Lower leg skin (tissue), 4 donors: ENCODE measurements around the gene PRSS21. TPM values are rescaled to one million over a fixed set of nuclear protein-coding genes. Genes with fewer than 3 reads are reported as not detected.

Experiments used
- DNase-seq, 2 donors: peaks; one replicate each; pipeline ENCODE4 v3.0.0-alpha.2; 2019; ENCODE audit warnings: low spot score in 2 of 2
- H3K4me3 ChIP-seq: fragments of 200-600 bp; sonication (generic); 2 replicates; pipeline ENCODE4 v1.5.1; 2017; ENCODE audit warnings: mild to moderate bottlenecking, low read depth; ENCODE audit not compliant: poor library complexity, severe bottlenecking
- CTCF ChIP-seq, 3 donors: fragments of 450-650 bp; IDR thresholded peaks; one replicate each; pipeline ENCODE4 v1.5.1; 2016; ENCODE audit warnings: antibody characterized with exemption in 3 of 3, mild to moderate bottlenecking in 3 of 3, moderate library complexity in 2 of 3
- POLR2A ChIP-seq, 2 donors: fragments of 450-650 bp; IDR thresholded peaks; one replicate each; pipeline ENCODE4 v1.6.1; 2016 to 2017; ENCODE audit warnings: antibody characterized with exemption in 2 of 2, mild to moderate bottlenecking in 1 of 2, moderate library complexity in 1 of 2
- WGBS, 2 donors: methylation state at CpG; one replicate each; pipeline ENCODE4 v1.1.5; 2018; 5-methylcytosine and 5-hydroxymethylcytosine counted together
- intact Hi-C: fragments of 100-400 bp; cut with DNase I; formaldehyde crosslinking; loops from one replicate; pipeline ENCODE4 v1.15.0; 2023; ENCODE audit warnings: low total_unique reads
- total RNA-seq, 4 donors: library from RNA; depleted of rRNA; stranded (reverse); fragments of >200 nt; gene quantifications; one replicate each; pipeline ENCODE4 v1.1.0, GENCODE V29; 2016

PRSS21 gene
- total RNA-seq, 4 donors from 2014 or later, result 0.63 TPM; not detected in 3

DNA sequence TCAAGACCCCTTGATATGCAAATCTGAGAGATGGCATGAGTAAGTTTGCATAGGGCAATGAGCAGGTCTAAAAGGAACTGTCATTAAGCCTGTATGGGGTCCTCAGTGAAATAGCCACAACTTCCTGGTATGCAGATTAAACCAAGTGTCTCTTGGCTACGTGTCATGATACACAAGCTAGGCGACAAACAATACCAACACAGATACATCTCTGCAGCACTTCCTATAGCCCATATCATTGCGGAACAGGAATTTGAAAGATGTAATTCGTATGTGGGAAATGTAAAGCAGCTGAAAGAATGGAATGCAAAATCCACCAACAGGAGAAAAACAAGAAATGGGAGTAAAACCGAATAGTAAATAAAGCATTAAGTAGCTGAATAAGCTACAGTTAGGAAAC, 28.1 kb downstream of the PRSS21 start:
- 75 to 77% methylated on average over 5 of the region's 5 CpGs for WGBS, 2 donors
- DNase-seq, result no peak
- intact Hi-C loops, result no loop called here

DNA sequence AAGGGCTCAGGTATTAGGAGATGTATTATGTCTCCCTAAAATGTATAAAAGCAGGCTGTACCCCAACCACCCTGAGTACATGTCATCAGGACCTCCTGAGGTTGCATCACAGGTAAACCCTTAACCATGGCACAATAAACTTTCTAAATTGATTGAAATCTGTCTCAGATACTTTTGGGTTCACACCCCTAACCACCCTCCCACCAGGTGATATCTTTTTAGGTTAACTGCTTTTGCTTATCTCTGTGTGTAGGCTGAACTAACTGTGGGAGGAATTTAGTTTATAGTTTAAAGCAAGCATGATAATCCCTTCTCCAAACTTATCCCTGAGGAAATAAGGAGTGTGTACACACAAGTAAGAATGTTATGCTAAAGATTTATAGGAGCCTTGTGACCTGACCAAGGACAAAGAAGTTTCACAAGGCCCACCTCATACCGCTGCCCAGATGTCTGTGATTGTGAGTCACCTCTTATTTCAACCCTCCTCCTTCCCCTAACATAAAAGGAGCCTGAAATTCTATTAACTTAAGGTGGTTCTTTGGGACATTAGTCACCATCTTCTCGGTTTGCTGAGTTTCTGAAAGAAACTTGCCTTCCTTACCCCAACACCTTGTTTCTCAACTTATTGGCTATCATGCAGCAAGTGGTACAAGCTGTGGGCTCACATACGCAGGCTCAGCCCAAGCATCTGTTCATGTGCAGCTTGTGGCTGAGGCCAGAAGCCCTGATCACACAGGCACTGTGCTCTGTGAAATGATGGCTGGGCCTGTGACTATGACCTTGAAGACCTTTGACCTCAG, 29.7 kb downstream of the PRSS21 start:
- TF ChIP-seq POLR2A (IDR thresholded peaks at IDR 0.05) (no peak), CTCF (IDR thresholded peaks at IDR 0.05) (no peak)
- DNase-seq, result no peak
- no peak overlapping the region for H3K4me3 ChIP-seq
- 48 to 58% methylated on average over 3 of the region's 3 CpGs for WGBS, 2 donors
- intact Hi-C loops, result no loop called here

More for the DNA sequence above, 28.1 kb downstream of the PRSS21 start:
- no peak for TF ChIP-seq POLR2A (IDR thresholded peaks at IDR 0.05)
- TF ChIP-seq CTCF (IDR thresholded peaks at IDR 0.05), result no peak
- no peak overlapping the region for H3K4me3 ChIP-seq

DNA sequence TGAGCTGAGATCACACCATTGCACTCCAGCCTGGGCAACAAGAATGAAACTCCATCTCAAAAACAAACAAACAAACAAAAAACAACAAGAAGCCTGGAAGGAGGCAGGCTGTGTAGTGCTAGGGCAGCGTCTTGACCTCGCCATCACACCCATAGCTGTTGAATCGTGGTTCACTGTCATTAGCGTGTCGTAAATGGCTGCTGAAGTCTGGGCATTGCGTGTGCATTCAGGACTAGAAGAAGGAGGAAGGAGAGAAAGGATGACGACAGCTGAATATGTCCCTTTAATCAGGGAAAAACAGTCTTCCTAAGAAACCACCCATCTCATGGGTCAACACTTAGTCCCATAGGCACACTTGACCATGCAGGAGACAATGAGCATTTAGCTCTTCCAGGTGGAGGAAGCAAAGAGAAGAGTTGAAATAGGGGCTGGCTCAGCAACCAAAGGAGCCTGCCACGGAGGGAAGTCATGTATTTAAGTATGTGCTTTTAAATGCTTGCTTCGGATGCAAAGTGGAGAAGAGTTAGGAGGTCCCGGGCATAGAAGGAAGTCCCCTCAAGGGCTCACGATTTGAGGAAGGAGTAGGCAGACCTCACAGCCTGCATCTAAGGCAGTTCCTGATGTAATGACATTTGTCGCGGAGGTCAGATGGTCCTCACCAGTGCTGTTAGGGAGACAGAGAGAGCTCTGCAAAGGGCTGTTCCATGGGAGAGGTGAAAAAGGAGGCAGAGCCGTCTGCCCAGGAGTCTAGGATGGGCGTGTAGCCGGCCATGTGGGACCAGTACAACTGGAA, 32.1 kb downstream of the PRSS21 start:
- TF ChIP-seq CTCF (IDR thresholded peaks at IDR 0.05) (no peak), POLR2A (IDR thresholded peaks at IDR 0.05) (no peak)
- intact Hi-C loops, result no loop called here
- DNase-seq, result no peak
- WGBS, 2 donors, result 75 to 82% methylated on average over 16 of the region's 16 CpGs
- no peak overlapping the region for H3K4me3 ChIP-seq

DNA sequence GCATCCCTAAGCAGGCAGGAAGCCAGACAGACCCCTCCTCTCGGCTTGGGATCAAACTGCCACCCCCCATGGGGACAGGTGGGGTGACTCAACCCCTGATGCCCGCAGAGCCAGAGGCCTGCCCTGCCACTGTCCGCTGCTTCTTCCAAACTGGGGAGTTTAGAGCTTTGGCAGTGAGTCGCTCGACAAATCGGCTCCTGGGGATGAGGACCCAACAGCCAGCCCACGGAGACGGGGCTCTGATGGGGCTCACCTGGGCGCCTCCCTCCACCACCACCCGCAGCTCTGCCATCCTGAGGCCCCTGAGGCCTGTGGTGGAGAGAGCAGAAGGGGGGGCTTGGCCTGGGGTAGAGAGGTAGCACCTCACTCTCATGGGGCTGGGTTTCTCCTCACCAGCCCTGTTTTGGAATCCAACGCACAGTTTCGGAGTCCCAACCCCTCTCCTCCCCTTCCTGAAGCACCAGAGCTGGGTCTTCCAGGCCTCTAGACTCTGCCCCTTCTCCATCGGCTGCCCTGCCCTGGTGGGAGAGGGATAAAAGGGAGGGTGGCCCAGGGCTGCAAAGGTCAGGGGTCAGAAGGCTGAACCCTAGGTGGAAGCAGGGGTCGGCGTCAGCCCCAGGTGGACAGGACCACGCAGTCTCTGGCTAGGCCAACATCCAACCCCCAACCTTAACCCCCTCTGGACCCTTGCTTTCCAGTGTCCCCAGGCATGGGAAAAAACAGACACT, 35.1 kb downstream of the PRSS21 start:
- intact Hi-C loops, result no loop called here
- no peak for TF ChIP-seq CTCF (IDR thresholded peaks at IDR 0.05)
- TF ChIP-seq POLR2A (IDR thresholded peaks at IDR 0.05), result no peak
- WGBS, 2 donors, result 89 to 91% methylated on average over 14 to 16 of the region's 16 CpGs
- DNase-seq, result no peak
- no peak overlapping the region for H3K4me3 ChIP-seq

GRCh38 chr16:2852731-2853507, 35.9 kb downstream of the PRSS21 start:
- intact Hi-C loops, result no loop called here
- TF ChIP-seq CTCF (IDR thresholded peaks at IDR 0.05) (no peak), POLR2A (IDR thresholded peaks at IDR 0.05) (no peak)
- no peak for DNase-seq
- H3K4me3 ChIP-seq, result no peak overlapping the region
- WGBS, 2 donors, result 34 to 57% methylated on average over 22 to 47 of the region's 56 CpGs
